GM15510 (cell line): ENCODE results near the gene WDFY4.

Experiments
- POLR2A ChIP-seq: IDR thresholded peaks from 3 replicates; pipeline ENCODE4 v1.6.1; 2011; ENCODE audit warnings: borderline replicate concordance; ENCODE audit not compliant: insufficient read length; ENCODE audit errors: extremely low read depth

Gene WDFY4

GRCh38 chr10:48981310-48981907 is 296.7 kb downstream of the WDFY4 start:
- TF ChIP-seq POLR2A = no peak

GRCh38 chr10:48982584-48982983 is 297.9 kb downstream of the WDFY4 start:
- no peak for TF ChIP-seq POLR2A

- TF ChIP-seq POLR2A = no peak
These were observed 299.1 kb downstream of the WDFY4 start for GRCh38 chr10:48983648-48984351.

- no peak for TF ChIP-seq POLR2A
These were observed 301.0 kb downstream of the WDFY4 start for GRCh38 chr10:48985621-48986158.

- no peak for TF ChIP-seq POLR2A
These were observed 305.6 kb downstream of the WDFY4 start for GRCh38 chr10:48990226-48990625.

- TF ChIP-seq POLR2A = no peak
These were observed 309.0 kb downstream of the WDFY4 start for GRCh38 chr10:48993627-48994026.

- no peak for TF ChIP-seq POLR2A
These were observed 311.7 kb downstream of the WDFY4 start for GRCh38 chr10:48996329-48996728.

GRCh38 chr10:48999346-48999745 is 314.7 kb downstream of the WDFY4 start:
- TF ChIP-seq POLR2A = no peak

- no peak for TF ChIP-seq POLR2A
These were observed 316.0 kb downstream of the WDFY4 start for GRCh38 chr10:49000437-49001398.

GRCh38 chr10:49001402-49001801 is 316.7 kb downstream of the WDFY4 start:
- no peak for TF ChIP-seq POLR2A

GRCh38 chr10:49001870-49002672 is 317.4 kb downstream of the WDFY4 start:
- TF ChIP-seq POLR2A = no peak

- TF ChIP-seq POLR2A = no peak
These were observed 320.6 kb downstream of the WDFY4 start for GRCh38 chr10:49005270-49005669.

- TF ChIP-seq POLR2A = no peak
These were observed 322.5 kb downstream of the WDFY4 start for GRCh38 chr10:49007129-49007528.

GRCh38 chr10:49008091-49008490 is 323.4 kb downstream of the WDFY4 start:
- TF ChIP-seq POLR2A = no peak
